ENCODE results near the gene AKR1A1. TPM values are rescaled to one million over a fixed set of nuclear protein-coding genes. Genes with fewer than 3 reads are reported as not detected.
"Not testable (repeated sequence)": the region's sequence is repeated elsewhere in the genome, so short reads cannot be mapped to it uniquely, and the experiment has no call there.

Gene AKR1A1
- total and polyA plus RNA-seq, 2 donors (not counting 3 experiments of a cell fraction or from before 2014, with no cell fraction given) = 172 to 227 TPM

- FAIRE-seq; H3K9ac ChIP-seq (replicated peaks; ENCODE audit: extremely low read depth, insufficient read depth, low read length); H3K9me1 ChIP-seq (replicated peaks; ENCODE audit: control insufficient read depth, extremely low read depth, insufficient read depth, low read length); H3K9me3 ChIP-seq (replicated peaks; ENCODE audit: control insufficient read depth, insufficient read depth, low read length); DNase-seq (ENCODE audit: low read depth, low spot score); H2AFZ ChIP-seq (ENCODE audit: low read depth, low read length); H4K20me1 ChIP-seq (replicated peaks; ENCODE audit: control insufficient read depth, extremely low read depth, insufficient read depth, low read length); POLR2A ChIA-PET; H3K4me3 ChIP-seq (replicated peaks in 1 of 3; ENCODE audit: insufficient read depth in 1 of 3, low read depth in 1 of 3, low read length in 3 of 3); intact Hi-C loops (cut with micrococcal nuclease); H3K4me2 ChIP-seq (ENCODE audit: insufficient read depth, low read length); BruUV-seq (replicated peaks); H3K27ac ChIP-seq (ENCODE audit: insufficient read depth, low read depth, low read length); H3K27me3 ChIP-seq (ENCODE audit: control insufficient read depth in 2 of 2, insufficient read depth in 2 of 2, low read length in 2 of 2); H3K36me3 ChIP-seq (ENCODE audit: control insufficient read depth in 2 of 2, extremely low read depth in 1 of 2, insufficient read depth in 2 of 2, low read length in 2 of 2); dilution Hi-C loops (cut with MboI; ENCODE audit: extremely low pct_ligation_motif_present, low sequenced_read_pairs): not testable (repeated sequence)
- peaks cover 16% of the 10 kb centered on the region for H3K4me1 ChIP-seq (ENCODE audit: control insufficient read depth, extremely low read depth, insufficient read depth, low read length)
- CTCF ChIA-PET = interaction anchor here (1.3 kb wide), 1 partner anchor 27 kb away, joined by 4 read pairs; the partner anchor contains the start of gene AKR1A1
- peaks cover 27% of the 10 kb centered on the region for H3K79me2 ChIP-seq (ENCODE audit: control insufficient read depth, insufficient read depth, low read length)
Observed at GRCh38 chr1:45523975-45524374, 26.7 kb upstream of the AKR1A1 start.

- dilution Hi-C loops (cut with MboI; ENCODE audit: extremely low pct_ligation_motif_present, low sequenced_read_pairs) = no loop called here
- H3K4me3 ChIP-seq (replicated peaks in 1 of 3; ENCODE audit: insufficient read depth in 1 of 3, low read depth in 1 of 3, low read length in 3 of 3) = no peak overlapping the region
- CTCF ChIA-PET = no interaction called here
- H3K4me2 ChIP-seq (ENCODE audit: insufficient read depth, low read length) = no peak overlapping the region
- BruUV-seq (replicated peaks) = no TSS peak
- no peaks in the 10 kb centered on the region for H4K20me1 ChIP-seq (replicated peaks; ENCODE audit: control insufficient read depth, extremely low read depth, insufficient read depth, low read length)
- no peak overlapping the region for H3K9ac ChIP-seq (replicated peaks; ENCODE audit: extremely low read depth, insufficient read depth, low read length)
- H3K36me3 ChIP-seq (ENCODE audit: control insufficient read depth in 2 of 2, extremely low read depth in 1 of 2, insufficient read depth in 2 of 2, low read length in 2 of 2) = no peaks in the 10 kb centered on the region
- TF ChIP-seq GATA2 (IDR thresholded peaks at IDR 0.05; ENCODE audit: insufficient read depth, insufficient read length, low read depth, low read length) (no peak), MYC (IDR thresholded peaks at IDR 0.05; ENCODE audit: low read depth, low read length) (no peak), CTCF (IDR thresholded peaks at IDR 0.05; ENCODE audit: extremely low read depth in 1 of 2, insufficient read depth in 1 of 2, low read depth in 1 of 2, low read length in 2 of 2) (no peak), POLR2A (IDR thresholded peaks at IDR 0.05; ENCODE audit: low read depth, low read length) (no peak), FOS (IDR thresholded peaks at IDR 0.05; ENCODE audit: borderline replicate concordance, insufficient read depth, low read length) (no peak), POLR2AphosphoS5 (IDR thresholded peaks at IDR 0.05; ENCODE audit: insufficient read depth, low read depth, low read length) (no peak), EZH2 (IDR thresholded peaks at IDR 0.05; ENCODE audit: borderline replicate concordance, low read depth, low read length, severe bottlenecking) (no peak), JUN (IDR thresholded peaks at IDR 0.05; ENCODE audit: borderline replicate concordance, insufficient read depth, insufficient read length, low read depth) (no peak)
- TF ChIP-seq, protein P1, sequence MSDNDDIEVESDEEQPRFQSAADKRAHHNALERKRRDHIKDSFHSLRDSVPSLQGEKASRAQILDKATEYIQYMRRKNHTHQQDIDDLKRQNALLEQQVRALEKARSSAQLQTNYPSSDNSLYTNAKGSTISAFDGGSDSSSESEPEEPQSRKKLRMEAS (IDR thresholded peaks at IDR 0.05; ENCODE audit: insufficient read depth, insufficient read length) = no peak
- no peaks in the 10 kb centered on the region for H3K9me1 ChIP-seq (replicated peaks; ENCODE audit: control insufficient read depth, extremely low read depth, insufficient read depth, low read length)
- no peak overlapping the region for H2AFZ ChIP-seq (ENCODE audit: low read depth, low read length)
- DNase-seq (ENCODE audit: low read depth, low spot score) = no peak
- H3K79me2 ChIP-seq (ENCODE audit: control insufficient read depth, insufficient read depth, low read length) = peaks cover 5% of the 10 kb centered on the region
- H3K9me3 ChIP-seq (replicated peaks; ENCODE audit: control insufficient read depth, insufficient read depth, low read length) = no peaks in the 10 kb centered on the region
- POLR2A ChIA-PET = no interaction called here
- intact Hi-C loops (cut with micrococcal nuclease) = no loop called here
- no peak for FAIRE-seq
- no peaks in the 10 kb centered on the region for H3K27me3 ChIP-seq (ENCODE audit: control insufficient read depth in 2 of 2, insufficient read depth in 2 of 2, low read length in 2 of 2)
- peaks cover 7% of the 10 kb centered on the region for H3K4me1 ChIP-seq (ENCODE audit: control insufficient read depth, extremely low read depth, insufficient read depth, low read length)
- H3K27ac ChIP-seq (ENCODE audit: insufficient read depth, low read depth, low read length) = no peak overlapping the region
Observed at GRCh38 chr1:45526135-45526644, 24.4 kb upstream of the AKR1A1 start.

Data from endothelial cell of umbilical vein (primary cell).